PC-9 (cell line): ENCODE results near the gene DGKZ. TPM values are rescaled to one million over a fixed set of nuclear protein-coding genes. Genes with fewer than 3 reads are reported as not detected.

ENCODE experiments used
- BruUV-seq: library from RNA; stranded (reverse); fragments of 400-500 nt; replicated peaks from 2 replicates; lab custom pipeline; 2021; lab: Mats Ljungman, UMichigan
- CTCF ChIA-PET: fragments of 300-600 bp; sonication (Branson Sonifier 250); formaldehyde crosslinking; loops from one replicate; lab custom pipeline; 2022; ENCODE audit warnings: antibody characterized with exemption; lab: Charles Lee
- POLR2A ChIA-PET: fragments of 300-600 bp; sonication (Branson Sonifier 250); formaldehyde crosslinking; loops from one replicate; lab custom pipeline; 2022; ENCODE audit warnings: antibody characterized with exemption; ENCODE audit not compliant: unreplicated experiment; lab: Charles Lee
- DNase-seq, 2 experiments: peaks; one replicate each; pipeline versions ENCODE4 v3.0.0 to v3.0.0-alpha.2; 2015 to 2022; ENCODE audit warnings: mixed read lengths in 1 of 2
- H2AFZ ChIP-seq: fragments of 200-600 bp; sonication (generic); 2 replicates; pipeline ENCODE4 v1.8.1; 2017; ENCODE audit warnings: antibody characterized with exemption
- H3F3A ChIP-seq: fragments of 200-600 bp; sonication (generic); 2 replicates; pipeline ENCODE4 v1.8.1; 2017; ENCODE audit warnings: antibody characterized with exemption, mild to moderate bottlenecking, low read depth; ENCODE audit not compliant: insufficient read depth
- H3K27ac ChIP-seq: fragments of 200-600 bp; sonication (generic); 2 replicates; pipeline ENCODE4 v1.6.1; 2016; ENCODE audit warnings: mixed run types
- H3K27me3 ChIP-seq: fragments of 200-600 bp; sonication (generic); 2 replicates; pipeline ENCODE4 v1.6.1; 2016; ENCODE audit warnings: low read depth, mixed run types; ENCODE audit not compliant: insufficient read depth
- H3K36me3 ChIP-seq: fragments of 200-600 bp; sonication (generic); 2 replicates; pipeline ENCODE4 v1.6.1; 2016; ENCODE audit warnings: low read depth, mixed run types
- H3K4me1 ChIP-seq: fragments of 200-600 bp; sonication (generic); replicated peaks from 2 replicates; pipeline ENCODE4 v1.6.1; 2016; ENCODE audit warnings: mixed run types; ENCODE audit not compliant: insufficient read depth
- H3K4me2 ChIP-seq: fragments of 200-600 bp; sonication (generic); 2 replicates; pipeline ENCODE4 v1.6.1; 2017; ENCODE audit warnings: mixed run types
- H3K4me3 ChIP-seq: fragments of 200-600 bp; sonication (generic); 2 replicates; pipeline ENCODE4 v1.6.1; 2016; ENCODE audit warnings: mixed run types
- H3K79me2 ChIP-seq: fragments of 200-600 bp; sonication (generic); 2 replicates; pipeline ENCODE4 v1.6.1; 2017; ENCODE audit warnings: low read depth, mixed run types
- H3K9me2 ChIP-seq: fragments of 200-600 bp; sonication (generic); 2 replicates; pipeline ENCODE4 v1.8.1; 2017; ENCODE audit warnings: mild to moderate bottlenecking; ENCODE audit not compliant: insufficient read depth
- H3K9me3 ChIP-seq: fragments of 200-600 bp; sonication (generic); 2 replicates; pipeline ENCODE4 v1.8.1; 2016; ENCODE audit warnings: low read depth; ENCODE audit not compliant: insufficient read depth
- H4K20me1 ChIP-seq: fragments of 200-600 bp; sonication (generic); 2 replicates; pipeline ENCODE4 v1.8.1; 2017; ENCODE audit not compliant: insufficient read depth
- CTCF ChIP-seq: fragments of 200-600 bp; sonication (generic); conservative IDR thresholded peaks from 2 replicates; pipeline ENCODE4 v1.6.1; 2017; ENCODE audit warnings: mixed run types, antibody characterized with exemption, mild to moderate bottlenecking, moderate library complexity
- EZH2 ChIP-seq: fragments of 200-600 bp; sonication (generic); IDR thresholded peaks from 2 replicates; pipeline ENCODE4 v1.8.0; 2017; ENCODE audit warnings: antibody characterized with exemption, low read depth
- intact Hi-C: fragments of 100-400 bp; cut with micrococcal nuclease; formaldehyde crosslinking; loops from one replicate; pipeline ENCODE4 v1.10.0; 2022; ENCODE audit not compliant: unreplicated experiment
- total RNA-seq: library from RNA; stranded (reverse); gene quantifications from 2 replicates; pipeline ENCODE4 v1.2.3, GENCODE V29; 2021

DGKZ gene
- total RNA-seq, 1 experiment from 2014 or later, result 49.3 TPM

GRCh38 chr11:46374815-46375214 is 27.6 kb downstream of the DGKZ start:
- BruUV-seq, result no TSS peak
- Histone ChIP-seq H3K9me3 (no peaks in the 10 kb centered on the region), H3K4me2 (no peak overlapping the region), H3K79me2 (no peaks in the 10 kb centered on the region), H3K36me3 (peaks cover 6% of the 10 kb centered on the region; the same call in 1 of the 2 replicates), H3K27ac (no peak overlapping the region), H3K4me3 (no peak overlapping the region), H3K4me1 (no peaks in the 10 kb centered on the region), H4K20me1 (no peaks in the 10 kb centered on the region), H3K27me3 (no peaks in the 10 kb centered on the region), H3F3A (peaks cover 36% of the 10 kb centered on the region), H3K9me2 (no peaks in the 10 kb centered on the region), H2AFZ (no peak overlapping the region)
- POLR2A ChIA-PET, result no interaction called here
- DNase-seq, result no peak
- CTCF ChIA-PET, result no interaction called here
- TF ChIP-seq EZH2 (no peak), CTCF (no peak)
- intact Hi-C loops, result no loop called here

GRCh38 chr11:46375392-46376101 is 28.3 kb downstream of the DGKZ start:
- POLR2A ChIA-PET, result interaction anchor here (0.6 kb wide), 1 partner anchor 1701 kb away, joined by 3 read pairs; no protein-coding TSS in a partner anchor
- BruUV-seq, result no TSS peak
- H3K4me3 ChIP-seq, result no peak overlapping the region
- no peaks in the 10 kb centered on the region; the same call in 1 of the 2 replicates for H3K4me1 ChIP-seq
- DNase-seq, result no peak
- CTCF ChIA-PET, result no interaction called here
- H2AFZ ChIP-seq, result no peak overlapping the region
- no peak for TF ChIP-seq EZH2
- TF ChIP-seq CTCF, result no peak
- intact Hi-C loops, result no loop called here
- H4K20me1 ChIP-seq, result no peaks in the 10 kb centered on the region
- peaks cover 40% of the 10 kb centered on the region for H3F3A ChIP-seq
- no peaks in the 10 kb centered on the region for H3K79me2 ChIP-seq
- H3K9me2 ChIP-seq, result no peaks in the 10 kb centered on the region
- no peaks in the 10 kb centered on the region for H3K9me3 ChIP-seq
- no peaks in the 10 kb centered on the region for H3K27me3 ChIP-seq
- no peak overlapping the region for H3K27ac ChIP-seq
- H3K36me3 ChIP-seq, result no peaks in the 10 kb centered on the region
- no peak overlapping the region for H3K4me2 ChIP-seq

GRCh38 chr11:46376258-46377050 is 29.2 kb downstream of the DGKZ start:
- no peak for DNase-seq
- H3F3A ChIP-seq, result peaks cover 41% of the 10 kb centered on the region
- ChIA-PET CTCF (interaction anchor here (0.6 kb wide), 1 partner anchor 68 kb away, joined by 3 read pairs; no protein-coding TSS in a partner anchor), POLR2A (interaction anchor here (0.6 kb wide), 1 partner anchor 1702 kb away, joined by 3 read pairs; no protein-coding TSS in a partner anchor)
- no peaks in the 10 kb centered on the region for H3K9me2 ChIP-seq
- BruUV-seq, result no TSS peak
- H3K4me3 ChIP-seq, result no peak overlapping the region
- TF ChIP-seq EZH2, result no peak
- no peak for TF ChIP-seq CTCF
- no peaks in the 10 kb centered on the region; the same call in 1 of the 2 replicates for H3K4me1 ChIP-seq
- H3K27me3 ChIP-seq, result no peaks in the 10 kb centered on the region
- no peaks in the 10 kb centered on the region for H3K9me3 ChIP-seq
- H4K20me1 ChIP-seq, result no peaks in the 10 kb centered on the region
- H3K79me2 ChIP-seq, result no peaks in the 10 kb centered on the region
- H3K4me2 ChIP-seq, result no peak overlapping the region
- no peak overlapping the region for H3K27ac ChIP-seq
- H3K36me3 ChIP-seq, result no peaks in the 10 kb centered on the region
- no peak overlapping the region for H2AFZ ChIP-seq
- intact Hi-C loops, result no loop called here
